ENCODE measurements around the gene NHERF1.

Gene NHERF1

GRCh38 chr17:74790161-74791058, 42.0 kb downstream of the NHERF1 start:
- DNase-seq, result no peak

GRCh38 chr17:74792586-74793105, 44.2 kb downstream of the NHERF1 start:
- DNase-seq, result no peak

- DNase-seq, result no peak
Observed at GRCh38 chr17:74795327-74796020, 47.0 kb downstream of the NHERF1 start.

GRCh38 chr17:74796211-74796610, 47.8 kb downstream of the NHERF1 start:
- no peak for DNase-seq

- DNase-seq, result no peak
Observed at GRCh38 chr17:74796866-74797265, 48.4 kb downstream of the NHERF1 start.

- no peak for DNase-seq
Observed at GRCh38 chr17:74797824-74798223, 49.4 kb downstream of the NHERF1 start.

- DNase-seq, result no peak
Observed at GRCh38 chr17:74798239-74798707, 49.8 kb downstream of the NHERF1 start.

- no peak for DNase-seq
Observed at GRCh38 chr17:74799097-74799496, 50.7 kb downstream of the NHERF1 start.

- DNase-seq, result no peak
Observed at GRCh38 chr17:74800531-74800930, 52.1 kb downstream of the NHERF1 start.

GRCh38 chr17:74801896-74802295, 53.5 kb downstream of the NHERF1 start:
- DNase-seq, result no peak

GRCh38 chr17:74803388-74803930, 55.0 kb downstream of the NHERF1 start:
- DNase-seq, result no peak

GRCh38 chr17:74803971-74804370, 55.5 kb downstream of the NHERF1 start:
- DNase-seq, result no peak

GRCh38 chr17:74804683-74805082, 56.3 kb downstream of the NHERF1 start:
- DNase-seq, result no peak

GRCh38 chr17:74805591-74805991, 57.2 kb downstream of the NHERF1 start:
- DNase-seq, result no peak

- no peak for DNase-seq
Observed at GRCh38 chr17:74806334-74806733, 57.9 kb downstream of the NHERF1 start.

GRCh38 chr17:74807441-74807840, 59.0 kb downstream of the NHERF1 start:
- DNase-seq, result no peak

- DNase-seq, result peak; percentile 30
Observed at GRCh38 chr17:74807925-74808324, 59.5 kb downstream of the NHERF1 start.

- DNase-seq, result no peak
Observed at GRCh38 chr17:74808714-74809430, 60.4 kb downstream of the NHERF1 start.

- no peak for DNase-seq
Observed at GRCh38 chr17:74810699-74811485, 62.5 kb downstream of the NHERF1 start.

GRCh38 chr17:74812109-74813009, 63.9 kb downstream of the NHERF1 start:
- no peak for DNase-seq

GRCh38 chr17:74814453-74814852, 66.0 kb downstream of the NHERF1 start:
- DNase-seq, result no peak

All from RPMI8226 (cell line).